OCI-LY3 (cell line): ENCODE results near the gene NBPF11.

Experiments used
- EZH2phosphoT487 ChIP-seq: fragments of 200-600 bp; shearing (Covaris generic); IDR thresholded peaks from 2 replicates; pipeline ENCODE4 v1.6.1; 2018; ENCODE audit warnings: antibody characterized with exemption, mixed run types, low read depth
- TF ChIP-seq, protein P1 (sequence below): fragments of 200-600, 300-600 bp; sonication (generic); IDR thresholded peaks from 2 replicates; pipeline ENCODE4 v1.5.1; 2014; ENCODE audit warnings: antibody characterized with exemption, low read length, low read depth

DNA sequence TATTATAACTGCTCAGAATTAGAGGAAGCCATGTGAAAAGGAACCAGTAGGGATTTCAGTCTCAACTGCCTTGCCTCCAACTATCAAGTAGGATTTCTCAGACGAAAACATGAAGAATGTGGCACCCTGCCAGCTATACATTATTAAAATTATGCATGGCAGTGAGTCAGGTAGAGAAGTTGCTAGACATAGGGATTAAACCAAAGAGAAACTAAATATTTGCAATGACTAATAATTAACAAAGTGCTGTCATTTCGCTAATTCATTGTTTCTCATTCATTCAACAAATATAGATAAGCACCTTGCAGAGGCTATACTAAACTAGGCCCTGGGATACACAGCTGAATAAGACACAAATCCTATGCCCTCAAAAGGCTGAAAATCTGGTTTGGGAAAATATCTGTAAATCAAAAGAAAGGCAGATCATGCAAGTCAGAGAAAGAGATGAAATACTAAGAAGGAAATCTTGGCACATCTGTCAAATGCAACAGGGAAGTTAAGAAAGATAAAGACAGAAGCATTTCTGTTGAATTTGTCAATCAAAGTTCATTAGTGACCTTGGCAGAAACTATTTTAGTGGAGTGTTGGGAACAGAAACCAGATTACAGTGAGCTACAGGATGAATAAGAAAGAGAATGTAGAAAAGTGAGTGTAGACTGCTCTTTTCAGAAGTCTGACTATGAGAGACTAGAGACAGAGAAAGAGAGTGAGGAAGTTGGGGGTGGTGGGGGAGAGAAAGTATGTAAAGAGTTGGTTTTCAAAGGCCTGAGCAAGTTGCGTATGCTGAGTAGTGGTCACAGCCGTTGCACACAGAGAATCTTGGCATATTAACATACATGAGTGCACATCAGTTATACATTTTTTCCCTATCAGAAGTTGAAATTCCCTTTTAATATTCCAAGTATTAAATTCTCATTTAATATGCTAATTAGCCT, 14.7 kb upstream of the NBPF11 start:
- TF ChIP-seq, protein P1, sequence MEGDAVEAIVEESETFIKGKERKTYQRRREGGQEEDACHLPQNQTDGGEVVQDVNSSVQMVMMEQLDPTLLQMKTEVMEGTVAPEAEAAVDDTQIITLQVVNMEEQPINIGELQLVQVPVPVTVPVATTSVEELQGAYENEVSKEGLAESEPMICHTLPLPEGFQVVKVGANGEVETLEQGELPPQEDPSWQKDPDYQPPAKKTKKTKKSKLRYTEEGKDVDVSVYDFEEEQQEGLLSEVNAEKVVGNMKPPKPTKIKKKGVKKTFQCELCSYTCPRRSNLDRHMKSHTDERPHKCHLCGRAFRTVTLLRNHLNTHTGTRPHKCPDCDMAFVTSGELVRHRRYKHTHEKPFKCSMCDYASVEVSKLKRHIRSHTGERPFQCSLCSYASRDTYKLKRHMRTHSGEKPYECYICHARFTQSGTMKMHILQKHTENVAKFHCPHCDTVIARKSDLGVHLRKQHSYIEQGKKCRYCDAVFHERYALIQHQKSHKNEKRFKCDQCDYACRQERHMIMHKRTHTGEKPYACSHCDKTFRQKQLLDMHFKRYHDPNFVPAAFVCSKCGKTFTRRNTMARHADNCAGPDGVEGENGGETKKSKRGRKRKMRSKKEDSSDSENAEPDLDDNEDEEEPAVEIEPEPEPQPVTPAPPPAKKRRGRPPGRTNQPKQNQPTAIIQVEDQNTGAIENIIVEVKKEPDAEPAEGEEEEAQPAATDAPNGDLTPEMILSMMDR, result no peak
- TF ChIP-seq EZH2phosphoT487, result no peak
